HG02610 (cell line): ENCODE measurements around the gene CARHSP1.
"Not testable (repeated sequence)": the region's sequence is repeated elsewhere in the genome, so short reads cannot be mapped to it uniquely, and the experiment has no call there.

Experiments
- ATAC-seq: cut with Tn5 transposase; IDR thresholded peaks from one replicate; pipeline ENCODE4 v1.9.1; 2021; ENCODE audit warnings: mild to moderate bottlenecking, moderate library complexity; ENCODE audit not compliant: unreplicated experiment

Gene CARHSP1

DNA sequence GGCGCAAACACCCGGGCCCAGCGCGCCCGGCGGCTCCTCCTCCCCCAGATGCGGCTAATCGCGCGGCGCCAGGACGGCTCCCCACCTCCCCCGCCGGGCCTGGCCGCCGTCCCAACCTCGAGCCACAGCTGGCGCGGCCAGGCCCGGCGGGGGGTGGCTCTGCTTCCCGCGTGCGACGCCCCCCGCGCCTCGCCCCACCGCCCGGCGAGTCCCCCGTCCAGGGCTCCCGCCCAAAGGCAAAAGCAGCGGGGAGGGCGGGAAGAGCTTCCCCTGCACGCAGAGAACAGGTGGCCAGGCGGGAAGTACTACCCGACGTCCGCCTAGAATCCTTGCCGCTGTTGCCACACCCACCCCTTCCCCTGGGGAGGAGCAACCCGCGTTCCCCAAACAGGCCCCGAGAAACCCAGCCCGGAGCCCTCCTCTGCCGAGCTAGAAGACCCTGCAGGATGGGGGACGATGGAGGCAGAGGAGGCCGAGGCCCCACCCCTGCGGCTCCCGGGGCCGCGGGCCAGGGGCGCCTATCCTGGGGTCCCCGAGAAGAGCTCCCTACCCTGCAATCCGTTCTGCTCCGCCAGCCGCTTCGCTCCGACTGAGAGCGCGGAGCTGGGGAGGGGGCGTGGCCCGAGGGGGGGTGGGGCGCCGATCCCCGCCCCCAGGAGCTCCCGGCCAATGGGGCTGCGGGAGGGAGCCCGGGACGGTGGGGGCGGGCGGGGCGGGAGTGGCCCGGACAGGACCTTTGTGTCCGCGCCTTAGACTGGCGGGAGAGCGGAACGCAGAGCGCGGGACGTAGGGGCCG lies at the start of gene CARHSP1:
Gene CARHSP1 (minus strand): TSS at position 591 of the 796 bp plus-strand sequence. CDS start 9,678 bp downstream, outside the sequence.
- peak; percentile 64 for ATAC-seq

DNA sequence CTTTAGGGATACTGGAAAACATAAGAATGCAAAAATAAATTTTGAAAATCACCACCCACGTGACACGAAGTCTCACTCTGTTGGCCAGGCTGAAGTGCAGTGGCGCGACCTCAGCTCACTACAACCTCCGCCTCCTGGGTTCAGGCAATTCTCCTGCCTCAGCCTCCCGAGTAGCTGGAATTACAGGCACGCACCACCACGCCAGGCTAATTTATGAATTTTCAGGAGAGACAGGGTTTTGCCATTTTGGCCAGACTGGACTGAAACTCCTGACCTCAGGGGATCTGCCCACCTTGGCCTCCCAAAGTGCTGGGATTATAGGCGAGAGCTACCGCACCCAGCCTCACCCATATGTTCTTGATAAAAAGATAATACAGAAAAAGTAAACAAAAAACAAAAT lies 48.5 kb upstream of the CARHSP1 start:
- ATAC-seq = not testable (repeated sequence)

GRCh38 chr16:8916541-8917225 lies 47.9 kb upstream of the CARHSP1 start:
- no peak for ATAC-seq

DNA sequence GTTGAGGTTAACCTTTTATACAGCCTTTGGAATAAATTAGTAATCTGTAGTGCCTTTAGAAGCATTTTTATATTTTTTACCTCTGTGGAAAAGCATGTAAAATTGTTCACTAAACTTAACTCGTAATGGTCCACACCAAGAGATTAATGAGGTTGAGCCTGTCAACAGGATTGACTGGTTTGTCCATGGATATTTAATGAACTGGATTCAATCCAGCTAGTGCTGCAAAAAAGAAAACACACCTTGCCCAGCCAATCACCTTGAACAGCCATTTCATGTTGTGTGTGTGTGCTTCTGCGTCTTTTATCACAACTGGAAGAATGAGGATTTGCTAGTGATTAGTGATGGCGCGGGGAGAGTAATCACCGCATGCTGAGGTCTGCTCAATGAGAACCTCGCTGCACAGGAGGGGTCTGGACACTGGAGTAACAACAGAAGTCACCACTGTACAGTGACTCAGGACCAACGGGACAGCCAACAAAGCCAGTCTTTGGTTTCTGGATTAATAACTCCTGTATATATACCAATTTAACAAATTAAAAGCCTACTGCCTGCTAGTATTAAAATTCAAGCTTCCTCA lies 47.0 kb upstream of the CARHSP1 start:
- ATAC-seq = no peak

- ATAC-seq = no peak
Measured at GRCh38 chr16:8914098-8914497, 45.3 kb upstream of the CARHSP1 start.

DNA sequence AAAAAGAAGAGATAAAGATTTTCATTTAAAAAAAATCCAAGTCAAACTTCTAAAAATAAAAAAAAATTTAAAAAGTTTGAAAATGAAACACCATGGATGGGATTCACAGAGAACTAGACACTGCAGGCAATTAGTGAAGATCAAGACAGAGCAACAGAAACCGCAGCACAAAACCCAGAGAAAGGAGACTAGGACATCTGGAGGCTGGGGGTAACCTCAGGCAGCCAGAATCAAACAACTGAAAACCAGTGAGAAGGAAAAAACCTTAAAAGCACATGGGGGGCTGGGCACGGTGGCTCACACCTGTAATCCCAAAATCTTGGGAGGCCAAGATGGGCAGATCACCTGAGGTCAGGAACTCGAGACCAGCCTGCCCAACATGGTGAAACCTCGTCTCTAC lies 44.0 kb upstream of the CARHSP1 start:
- ATAC-seq = no peak

GRCh38 chr16:8910811-8911210 lies 42.0 kb upstream of the CARHSP1 start:
- no peak for ATAC-seq

DNA sequence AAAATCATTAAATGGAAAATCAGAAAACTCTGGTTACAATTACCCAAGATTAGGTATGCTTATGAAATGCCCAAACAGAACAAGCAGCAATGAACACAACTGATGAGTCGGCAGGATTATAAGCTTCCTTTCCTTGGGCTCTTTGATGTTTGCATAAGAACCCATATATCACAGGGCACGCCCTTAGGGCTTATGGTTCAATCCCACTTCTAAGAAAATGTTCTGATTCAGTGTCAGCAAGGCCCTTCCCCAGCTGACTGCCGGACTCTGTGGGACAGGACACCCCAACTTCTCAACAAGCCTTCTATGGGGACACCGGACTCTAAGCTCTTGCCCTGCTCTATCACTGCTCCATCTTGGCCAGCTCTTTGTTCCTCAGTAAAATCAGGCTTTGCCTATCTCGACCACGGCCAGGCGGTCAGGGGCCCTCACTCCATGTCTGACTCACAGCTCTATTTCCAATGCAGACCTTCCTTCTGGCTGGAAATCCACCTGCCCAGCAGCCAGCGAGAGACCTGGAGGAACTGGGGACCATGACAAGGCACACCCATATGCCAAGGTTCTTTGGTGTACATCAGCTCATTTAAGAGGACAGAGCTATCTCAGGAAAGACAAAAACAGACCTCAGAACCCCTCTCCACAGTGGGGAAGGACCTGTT lies 40.1 kb upstream of the CARHSP1 start:
- ATAC-seq = no peak

- no peak for ATAC-seq
Measured at GRCh38 chr16:8907096-8907495, 38.3 kb upstream of the CARHSP1 start.

DNA sequence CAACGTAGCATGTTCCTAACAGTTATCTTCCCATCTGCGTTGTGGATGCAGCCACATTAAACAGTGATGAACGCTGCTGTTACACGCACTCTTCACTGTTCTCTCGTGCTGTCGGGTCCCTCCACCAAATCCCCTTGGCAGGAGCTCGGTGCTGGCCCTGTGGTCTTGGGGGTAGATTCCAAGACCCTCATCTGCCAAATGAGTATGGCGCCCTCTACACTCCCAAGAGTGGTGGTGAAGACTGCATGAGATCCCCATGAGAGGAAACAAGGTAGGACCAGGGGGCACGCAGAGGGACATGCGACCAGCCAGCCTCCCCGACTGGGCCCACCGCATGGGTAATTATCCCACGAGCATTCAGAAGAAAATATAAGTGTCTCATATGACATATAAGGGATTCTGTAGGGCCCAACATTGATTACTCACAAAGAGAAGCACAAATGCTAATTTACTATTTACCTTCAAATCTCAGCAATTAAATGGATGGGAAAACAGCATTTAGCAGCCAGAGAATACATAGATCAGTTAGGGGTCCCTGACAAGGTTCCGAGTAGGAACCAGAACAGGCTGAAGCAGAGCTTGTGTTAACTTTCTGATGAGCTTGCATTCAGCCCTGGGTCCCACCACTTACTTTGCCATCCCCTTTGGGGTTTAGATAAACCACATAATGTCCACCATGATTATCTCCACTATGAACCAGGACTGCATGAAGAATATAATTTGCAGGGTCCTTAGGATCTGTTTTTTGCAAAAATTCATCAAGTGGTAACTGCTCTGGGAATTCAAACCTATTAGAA lies 37.2 kb upstream of the CARHSP1 start:
- no peak for ATAC-seq

DNA sequence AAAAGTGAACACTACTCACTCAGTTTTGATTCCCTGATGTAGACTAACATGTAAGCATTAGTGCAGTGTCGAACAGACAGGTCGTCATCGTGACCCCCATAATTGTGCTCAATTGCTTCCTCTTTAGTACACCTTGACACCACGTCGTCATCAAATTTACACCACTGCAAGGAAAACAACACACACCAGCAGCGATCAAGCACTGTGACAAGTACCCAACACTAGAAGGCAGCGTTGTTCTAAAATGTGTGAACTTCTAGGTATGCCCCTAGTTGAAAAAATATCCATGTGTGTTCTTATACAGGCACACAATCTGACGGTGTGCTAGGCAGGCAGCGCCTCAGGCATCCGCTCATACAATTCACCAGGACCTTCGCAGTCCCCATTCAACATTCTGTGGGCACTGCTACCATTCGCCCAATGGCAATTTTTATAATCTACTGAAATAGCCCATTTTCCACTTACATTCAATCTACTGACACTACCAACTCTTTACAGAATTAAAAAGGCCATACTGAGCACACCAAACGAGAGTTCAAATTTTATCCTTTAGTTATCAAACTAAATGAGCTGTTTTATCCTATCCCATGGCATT lies 36.5 kb upstream of the CARHSP1 start:
- no peak for ATAC-seq

- ATAC-seq = no peak
Measured at GRCh38 chr16:8904018-8904430, 35.2 kb upstream of the CARHSP1 start.

DNA sequence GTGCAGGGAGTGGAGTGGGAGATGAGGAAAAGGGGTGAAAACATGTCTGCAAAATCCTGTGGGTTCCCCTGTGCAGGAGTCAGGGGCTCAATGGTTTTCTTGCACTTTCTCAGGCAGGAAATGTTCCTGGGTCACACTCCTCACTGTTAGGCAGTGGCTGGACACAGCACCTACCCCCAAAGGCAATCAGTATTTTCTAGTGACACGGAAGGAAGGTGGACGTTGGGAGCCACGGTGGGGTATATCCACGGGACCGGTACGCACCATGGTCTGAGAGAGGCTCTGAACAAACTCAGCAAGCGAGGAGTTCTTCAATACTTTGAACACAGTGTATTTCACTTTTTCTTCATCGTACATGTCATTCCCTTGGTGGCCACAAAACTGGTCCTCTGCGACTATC lies 34.2 kb upstream of the CARHSP1 start:
- ATAC-seq = no peak

GRCh38 chr16:8901320-8901861 lies 32.6 kb upstream of the CARHSP1 start:
- no peak for ATAC-seq

DNA sequence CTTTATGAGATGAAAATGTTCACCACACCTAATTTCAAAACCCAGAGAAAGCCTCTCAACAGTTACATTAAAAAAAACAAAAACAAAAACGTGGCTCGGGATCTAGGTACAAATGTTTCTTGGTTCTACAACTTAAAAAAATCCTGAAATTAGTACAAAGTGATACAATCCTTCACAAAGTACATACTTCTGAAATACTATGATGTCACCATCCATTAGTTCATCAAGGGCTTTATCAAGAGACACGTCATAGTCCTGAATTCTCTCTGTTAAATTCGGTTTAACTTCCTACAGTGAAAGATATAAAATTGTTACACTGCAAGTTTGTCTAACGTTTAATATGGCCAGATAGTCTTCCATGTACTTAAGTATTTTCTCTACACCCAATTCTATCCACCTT lies 31.5 kb upstream of the CARHSP1 start:
- no peak for ATAC-seq

DNA sequence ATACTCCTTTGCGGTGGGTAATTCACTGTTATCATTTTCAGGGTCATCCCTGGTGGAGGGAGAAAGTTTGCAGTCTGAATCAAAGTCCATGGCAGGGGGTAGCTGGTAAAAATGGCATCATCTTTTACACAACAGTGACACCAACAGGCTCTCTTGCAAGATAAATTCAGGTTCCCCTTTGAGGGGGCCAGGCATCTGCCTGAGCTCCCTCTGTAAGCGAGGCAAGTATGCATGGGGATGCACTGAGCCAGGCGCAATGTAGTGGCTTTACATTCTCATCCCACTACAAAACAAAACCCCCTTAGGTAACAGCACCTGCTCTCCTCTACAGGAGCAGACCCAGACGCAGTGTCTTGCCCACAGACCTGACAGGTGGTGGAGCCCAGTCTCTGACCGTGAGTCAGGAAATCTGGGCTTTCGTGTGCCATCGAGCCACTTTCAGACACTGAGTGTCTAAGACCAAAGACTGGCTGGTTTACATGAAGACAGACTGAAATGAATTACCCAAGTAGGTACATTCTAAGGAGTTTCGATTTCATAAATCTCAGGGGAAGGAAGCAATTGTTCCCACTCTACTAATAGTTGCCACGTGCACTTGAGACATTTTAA lies 31.0 kb upstream of the CARHSP1 start:
- no peak for ATAC-seq

DNA sequence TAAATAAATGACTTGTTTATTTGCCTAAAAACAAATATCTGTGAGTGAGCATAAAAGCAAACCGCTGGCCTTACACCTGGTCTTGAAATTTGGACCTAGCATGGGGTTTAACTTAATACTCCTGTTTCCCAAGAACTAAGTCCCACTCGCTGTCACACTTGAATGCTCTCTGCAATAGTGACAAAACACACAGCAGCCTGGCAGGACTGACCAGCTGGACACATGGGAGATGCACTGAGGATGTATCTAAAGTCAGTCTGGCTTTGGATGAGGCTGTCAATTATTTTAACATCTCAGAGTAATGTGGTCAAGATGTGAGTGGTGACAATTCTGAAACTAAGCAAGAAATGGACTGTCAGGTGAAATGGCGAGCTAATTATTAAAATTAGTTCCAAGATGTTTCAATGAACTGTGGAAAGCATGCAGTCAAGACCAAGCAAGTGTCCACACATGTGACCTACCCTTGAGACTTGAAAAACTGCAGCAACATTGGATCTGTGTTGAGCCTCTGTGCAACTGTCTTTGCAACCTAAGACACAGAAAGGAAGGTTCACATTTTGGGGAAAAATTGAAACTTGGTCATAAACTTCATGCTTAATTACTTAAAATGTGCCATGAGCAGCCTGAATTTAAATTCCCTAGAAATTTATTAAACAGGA lies 30.0 kb upstream of the CARHSP1 start:
- no peak for ATAC-seq

DNA sequence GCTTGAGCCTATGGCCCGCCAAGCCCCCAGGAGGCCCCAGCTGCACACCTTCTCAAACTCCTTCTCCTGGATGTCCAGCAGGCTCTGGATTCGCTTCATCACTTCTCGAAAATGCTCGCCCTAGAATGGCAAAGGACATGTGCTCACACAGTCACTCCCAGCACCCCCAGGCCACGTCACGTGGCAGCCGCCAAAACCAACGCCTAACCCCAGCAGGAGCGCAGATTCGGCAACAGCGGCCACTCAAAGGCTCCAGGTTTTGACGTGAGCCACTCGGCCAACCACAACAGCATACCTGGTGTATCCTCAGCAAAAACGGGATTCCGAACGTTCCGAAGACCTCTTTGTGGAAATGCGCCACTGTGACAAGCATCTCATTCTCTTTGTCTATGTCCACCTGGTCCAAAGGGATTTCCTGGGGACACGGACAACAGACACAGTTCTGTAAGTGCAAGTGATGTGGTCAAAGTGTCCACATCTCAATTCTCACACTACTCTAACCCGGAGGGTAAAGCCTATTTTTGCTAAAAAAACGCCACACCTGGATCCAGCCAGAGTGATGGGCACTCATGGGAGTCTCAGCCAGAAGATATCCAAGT lies 26.0 kb upstream of the CARHSP1 start:
- no peak for ATAC-seq
